Measurements from ENCODE around the gene NKX2-4. TPM values are rescaled to one million over a fixed set of nuclear protein-coding genes. Genes with fewer than 3 reads are reported as not detected.
"Not testable (repeated sequence)": the region's sequence is repeated elsewhere in the genome, so short reads cannot be mapped to it uniquely, and the experiment has no call there.

NKX2-4 gene
- total and polyA plus RNA-seq, 2 experiments from 2014 or later = not detected

DNA sequence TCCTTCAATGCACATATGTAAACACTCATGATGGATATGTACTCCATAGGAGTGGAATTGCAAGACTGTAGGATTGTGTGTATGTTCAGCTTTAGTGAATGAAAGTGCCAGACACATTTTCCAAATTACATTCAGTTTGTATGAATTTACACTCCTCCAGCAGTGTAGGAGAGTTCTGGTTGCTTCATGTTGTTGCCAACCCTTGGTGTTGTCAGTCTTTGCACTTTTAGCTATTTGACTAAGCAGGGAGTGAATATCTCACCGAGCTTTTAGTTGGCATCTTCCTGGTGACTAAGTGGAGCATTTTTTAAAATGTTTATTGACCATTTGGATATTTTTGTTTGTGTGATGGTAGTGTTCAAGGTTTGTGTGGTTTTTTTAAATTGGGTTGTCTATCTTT lies 23.9 kb downstream of the NKX2-4 start:
- Histone ChIP-seq H3K4me1 (ENCODE audit: insufficient read depth) (no peaks in the 10 kb centered on the region), H3K9me3 (ENCODE audit: low read depth) (no peaks in the 10 kb centered on the region), H3K36me3 (replicated peaks; ENCODE audit: insufficient read depth, low read depth) (no peaks in the 10 kb centered on the region), H3K4me3 (no peak overlapping the region), H3K27ac (no peak overlapping the region), H3K79me2 (peaks cover 36% of the 10 kb centered on the region), H4K20me1 (ENCODE audit: insufficient read depth, poor library complexity, severe bottlenecking) (peaks cover 22% of the 10 kb centered on the region), H3K4me2 (no peak overlapping the region), H2AFZ (no peak overlapping the region), H3K27me3 (no peaks in the 10 kb centered on the region), H3K9me2 (replicated peaks; ENCODE audit: insufficient read depth) (no peaks in the 10 kb centered on the region)
- DNase-seq (ENCODE audit: low spot score) = no peak
- TF ChIP-seq, protein P1, sequence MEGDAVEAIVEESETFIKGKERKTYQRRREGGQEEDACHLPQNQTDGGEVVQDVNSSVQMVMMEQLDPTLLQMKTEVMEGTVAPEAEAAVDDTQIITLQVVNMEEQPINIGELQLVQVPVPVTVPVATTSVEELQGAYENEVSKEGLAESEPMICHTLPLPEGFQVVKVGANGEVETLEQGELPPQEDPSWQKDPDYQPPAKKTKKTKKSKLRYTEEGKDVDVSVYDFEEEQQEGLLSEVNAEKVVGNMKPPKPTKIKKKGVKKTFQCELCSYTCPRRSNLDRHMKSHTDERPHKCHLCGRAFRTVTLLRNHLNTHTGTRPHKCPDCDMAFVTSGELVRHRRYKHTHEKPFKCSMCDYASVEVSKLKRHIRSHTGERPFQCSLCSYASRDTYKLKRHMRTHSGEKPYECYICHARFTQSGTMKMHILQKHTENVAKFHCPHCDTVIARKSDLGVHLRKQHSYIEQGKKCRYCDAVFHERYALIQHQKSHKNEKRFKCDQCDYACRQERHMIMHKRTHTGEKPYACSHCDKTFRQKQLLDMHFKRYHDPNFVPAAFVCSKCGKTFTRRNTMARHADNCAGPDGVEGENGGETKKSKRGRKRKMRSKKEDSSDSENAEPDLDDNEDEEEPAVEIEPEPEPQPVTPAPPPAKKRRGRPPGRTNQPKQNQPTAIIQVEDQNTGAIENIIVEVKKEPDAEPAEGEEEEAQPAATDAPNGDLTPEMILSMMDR (IDR thresholded peaks at IDR 0.05; ENCODE audit: poor library complexity) = no peak
- TF ChIP-seq EZH2phosphoT487 (IDR thresholded peaks at IDR 0.05; ENCODE audit: low read depth, severe bottlenecking, unreplicated experiment) (no peak), EZH2 (IDR thresholded peaks at IDR 0.05; ENCODE audit: borderline replicate concordance) (no peak)
- WGBS (ENCODE audit: low lambda C conversion rate, missing lambda C conversion rate) = 100% methylated on average over 1 of the region's 1 CpG

DNA sequence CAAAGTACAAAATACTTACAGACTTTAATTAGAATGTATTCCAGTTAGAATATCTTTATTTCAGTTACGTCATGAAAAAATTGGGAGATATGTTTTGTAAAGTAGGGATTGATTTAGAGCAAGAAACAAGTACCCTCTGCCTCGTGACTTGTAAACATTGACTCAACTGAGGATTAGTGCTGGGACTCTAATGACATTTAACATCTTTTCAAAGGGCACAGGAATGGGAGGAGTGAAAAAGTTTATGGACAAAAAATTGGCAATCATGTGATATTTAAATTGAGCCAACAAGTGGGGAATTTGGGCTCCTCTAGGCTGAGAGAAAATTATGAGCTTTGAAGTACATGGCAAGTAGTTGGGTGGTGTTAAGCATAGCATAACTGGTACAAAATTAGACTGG lies 25.3 kb downstream of the NKX2-4 start:
- no peaks in the 10 kb centered on the region for H3K36me3 ChIP-seq (replicated peaks; ENCODE audit: insufficient read depth, low read depth)
- H4K20me1 ChIP-seq (ENCODE audit: insufficient read depth, poor library complexity, severe bottlenecking) = peaks cover 10% of the 10 kb centered on the region
- no peak overlapping the region for H3K4me2 ChIP-seq

DNA sequence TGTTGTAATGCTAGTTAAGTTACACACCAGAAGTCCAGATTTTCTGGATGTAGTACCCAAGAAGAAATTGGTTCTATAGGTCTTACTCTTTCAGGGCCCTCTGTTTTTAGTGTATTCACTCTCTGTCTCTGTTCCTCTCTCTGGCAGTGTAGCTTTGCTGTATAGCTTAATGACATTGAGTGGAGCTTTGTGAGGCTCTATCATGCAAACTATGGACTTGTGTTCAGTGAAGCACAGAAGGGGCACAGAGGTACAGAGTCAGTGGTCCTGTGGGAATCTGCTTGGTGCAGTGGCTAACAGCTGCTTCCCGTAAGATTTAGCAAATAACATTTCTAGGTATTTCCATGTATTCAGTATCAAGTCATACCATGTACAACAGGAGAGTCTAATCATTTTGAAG lies 26.1 kb downstream of the NKX2-4 start:
- peaks cover 20% of the 10 kb centered on the region for H3K79me2 ChIP-seq
- 84% methylated on average over 1 of the region's 1 CpG for WGBS (ENCODE audit: low lambda C conversion rate, missing lambda C conversion rate)
- no peak for DNase-seq (ENCODE audit: low spot score)
- H3K4me2 ChIP-seq = no peak overlapping the region
- no peak overlapping the region for H3K4me3 ChIP-seq
- peaks cover 10% of the 10 kb centered on the region for H4K20me1 ChIP-seq (ENCODE audit: insufficient read depth, poor library complexity, severe bottlenecking)
- TF ChIP-seq EZH2 (IDR thresholded peaks at IDR 0.05; ENCODE audit: borderline replicate concordance) (no peak), EZH2phosphoT487 (IDR thresholded peaks at IDR 0.05; ENCODE audit: low read depth, severe bottlenecking, unreplicated experiment) (no peak)
- TF ChIP-seq, protein P1 (IDR thresholded peaks at IDR 0.05; ENCODE audit: poor library complexity) = no peak
- H3K9me3 ChIP-seq (ENCODE audit: low read depth) = no peaks in the 10 kb centered on the region
- no peaks in the 10 kb centered on the region for H3K9me2 ChIP-seq (replicated peaks; ENCODE audit: insufficient read depth)
- no peaks in the 10 kb centered on the region for H3K36me3 ChIP-seq (replicated peaks; ENCODE audit: insufficient read depth, low read depth)
- no peak overlapping the region for H2AFZ ChIP-seq
- no peaks in the 10 kb centered on the region for H3K27me3 ChIP-seq
- H3K27ac ChIP-seq = no peak overlapping the region
- no peaks in the 10 kb centered on the region for H3K4me1 ChIP-seq (ENCODE audit: insufficient read depth)

More for the DNA sequence above, 25.3 kb downstream of the NKX2-4 start:
- WGBS (ENCODE audit: low lambda C conversion rate, missing lambda C conversion rate) = 80% methylated on average over 2 of the region's 2 CpGs
- H3K4me1 ChIP-seq (ENCODE audit: insufficient read depth) = no peaks in the 10 kb centered on the region
- DNase-seq (ENCODE audit: low spot score) = no peak
- no peak overlapping the region for H3K4me3 ChIP-seq
- no peak overlapping the region for H2AFZ ChIP-seq
- no peaks in the 10 kb centered on the region for H3K27me3 ChIP-seq
- H3K27ac ChIP-seq = no peak overlapping the region
- H3K79me2 ChIP-seq = peaks cover 25% of the 10 kb centered on the region
- H3K9me2 ChIP-seq (replicated peaks; ENCODE audit: insufficient read depth) = no peaks in the 10 kb centered on the region
- no peak for TF ChIP-seq EZH2 (IDR thresholded peaks at IDR 0.05; ENCODE audit: borderline replicate concordance)
- TF ChIP-seq, protein P1 (IDR thresholded peaks at IDR 0.05; ENCODE audit: poor library complexity) = no peak
- no peak for TF ChIP-seq EZH2phosphoT487 (IDR thresholded peaks at IDR 0.05; ENCODE audit: low read depth, severe bottlenecking, unreplicated experiment)
- no peaks in the 10 kb centered on the region for H3K9me3 ChIP-seq (ENCODE audit: low read depth)

DNA sequence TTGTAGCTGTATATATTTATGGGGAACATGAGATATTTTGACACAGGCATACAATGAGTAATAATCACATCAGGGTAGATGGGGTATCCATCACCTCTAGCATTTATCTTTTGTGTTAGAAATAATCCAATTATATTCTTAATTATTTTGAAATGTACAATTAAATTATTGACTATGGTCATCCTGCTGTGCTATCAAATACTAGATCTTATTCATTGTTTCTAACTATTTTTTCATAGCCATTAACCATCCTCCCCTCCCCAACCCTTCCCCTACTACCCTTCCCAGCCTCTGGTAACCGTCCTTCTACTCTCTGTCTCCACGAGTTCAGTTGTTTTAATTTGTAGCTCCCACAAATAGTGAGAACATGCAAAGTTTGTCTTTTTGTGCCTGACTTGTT lies 28.5 kb downstream of the NKX2-4 start:
- WGBS (ENCODE audit: low lambda C conversion rate, missing lambda C conversion rate) = 43% methylated on average over 2 of the region's 2 CpGs

DNA sequence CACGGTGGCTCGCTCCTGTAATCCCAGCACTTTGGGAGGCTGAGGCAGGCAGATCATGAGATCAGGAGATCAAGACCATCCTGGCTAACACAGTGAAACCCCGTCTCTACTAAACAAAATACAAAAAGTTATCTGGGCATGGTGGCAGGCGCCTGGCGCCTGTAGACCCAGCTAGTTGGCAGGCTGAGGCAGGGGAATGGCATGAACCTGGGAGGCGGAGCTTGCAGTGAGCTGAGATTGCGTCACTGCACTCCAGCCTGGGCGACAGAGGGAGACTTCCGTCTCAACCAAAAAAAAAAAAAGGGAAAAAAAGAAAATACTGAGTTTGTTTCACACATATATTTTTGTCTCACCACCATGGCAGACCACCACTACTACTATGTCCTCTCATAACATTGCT lies 31.1 kb downstream of the NKX2-4 start:
- H3K27ac ChIP-seq; H3K4me1 ChIP-seq (ENCODE audit: insufficient read depth); H2AFZ ChIP-seq; H3K36me3 ChIP-seq (replicated peaks; ENCODE audit: insufficient read depth, low read depth); H3K4me3 ChIP-seq; H3K9me2 ChIP-seq (replicated peaks; ENCODE audit: insufficient read depth); H3K4me2 ChIP-seq; DNase-seq (ENCODE audit: low spot score); H3K79me2 ChIP-seq; H3K27me3 ChIP-seq; H4K20me1 ChIP-seq (ENCODE audit: insufficient read depth, poor library complexity, severe bottlenecking); H3K9me3 ChIP-seq (ENCODE audit: low read depth): not testable (repeated sequence)
- WGBS (ENCODE audit: low lambda C conversion rate, missing lambda C conversion rate) = 95% methylated on average over 8 of the region's 9 CpGs

More for the DNA sequence above, 28.5 kb downstream of the NKX2-4 start:
- no peak overlapping the region for H2AFZ ChIP-seq
- no peaks in the 10 kb centered on the region for H3K4me1 ChIP-seq (ENCODE audit: insufficient read depth)
- peaks cover 1% of the 10 kb centered on the region for H4K20me1 ChIP-seq (ENCODE audit: insufficient read depth, poor library complexity, severe bottlenecking)
- no peaks in the 10 kb centered on the region for H3K27me3 ChIP-seq
- no peaks in the 10 kb centered on the region for H3K36me3 ChIP-seq (replicated peaks; ENCODE audit: insufficient read depth, low read depth)
- no peak overlapping the region for H3K4me3 ChIP-seq
- no peaks in the 10 kb centered on the region for H3K9me3 ChIP-seq (ENCODE audit: low read depth)
- H3K79me2 ChIP-seq = peaks cover 4% of the 10 kb centered on the region
- DNase-seq (ENCODE audit: low spot score) = no peak
- TF ChIP-seq, protein P1 (IDR thresholded peaks at IDR 0.05; ENCODE audit: poor library complexity) = no peak
- TF ChIP-seq EZH2phosphoT487 (IDR thresholded peaks at IDR 0.05; ENCODE audit: low read depth, severe bottlenecking, unreplicated experiment) (no peak), EZH2 (IDR thresholded peaks at IDR 0.05; ENCODE audit: borderline replicate concordance) (no peak)
- H3K9me2 ChIP-seq (replicated peaks; ENCODE audit: insufficient read depth) = no peaks in the 10 kb centered on the region
- no peak overlapping the region for H3K4me2 ChIP-seq
- H3K27ac ChIP-seq = no peak overlapping the region

Measured in hepatocyte (in vitro differentiated cells).